ENCODE results near the gene FRA10AC1.

The FRA10AC1 gene

GRCh38 chr10:93671042-93671441 lies 31.4 kb downstream of the FRA10AC1 start:
- no peak overlapping the region for H3K27ac ChIP-seq
- H3K79me2 ChIP-seq (ENCODE audit: insufficient read depth, low read depth): no peaks in the 10 kb centered on the region
- no peaks in the 10 kb centered on the region for H4K20me1 ChIP-seq (ENCODE audit: insufficient read depth)
- H3K4me2 ChIP-seq: no peak overlapping the region
- H3K4me1 ChIP-seq (ENCODE audit: low read depth, poor library complexity, severe bottlenecking): no peaks in the 10 kb centered on the region
- no peaks in the 10 kb centered on the region for H3K36me3 ChIP-seq (ENCODE audit: insufficient read depth)
- H3K9ac ChIP-seq: no peak overlapping the region
- H3K27me3 ChIP-seq (ENCODE audit: insufficient read depth, low read depth): no peaks in the 10 kb centered on the region
- no peak overlapping the region for H3K4me3 ChIP-seq (IDR thresholded peaks at IDR 0.05; ENCODE audit: insufficient read depth, low read depth, low read length)
- no peak overlapping the region for H2AFZ ChIP-seq (ENCODE audit: low read depth)
- TF ChIP-seq, protein P1, sequence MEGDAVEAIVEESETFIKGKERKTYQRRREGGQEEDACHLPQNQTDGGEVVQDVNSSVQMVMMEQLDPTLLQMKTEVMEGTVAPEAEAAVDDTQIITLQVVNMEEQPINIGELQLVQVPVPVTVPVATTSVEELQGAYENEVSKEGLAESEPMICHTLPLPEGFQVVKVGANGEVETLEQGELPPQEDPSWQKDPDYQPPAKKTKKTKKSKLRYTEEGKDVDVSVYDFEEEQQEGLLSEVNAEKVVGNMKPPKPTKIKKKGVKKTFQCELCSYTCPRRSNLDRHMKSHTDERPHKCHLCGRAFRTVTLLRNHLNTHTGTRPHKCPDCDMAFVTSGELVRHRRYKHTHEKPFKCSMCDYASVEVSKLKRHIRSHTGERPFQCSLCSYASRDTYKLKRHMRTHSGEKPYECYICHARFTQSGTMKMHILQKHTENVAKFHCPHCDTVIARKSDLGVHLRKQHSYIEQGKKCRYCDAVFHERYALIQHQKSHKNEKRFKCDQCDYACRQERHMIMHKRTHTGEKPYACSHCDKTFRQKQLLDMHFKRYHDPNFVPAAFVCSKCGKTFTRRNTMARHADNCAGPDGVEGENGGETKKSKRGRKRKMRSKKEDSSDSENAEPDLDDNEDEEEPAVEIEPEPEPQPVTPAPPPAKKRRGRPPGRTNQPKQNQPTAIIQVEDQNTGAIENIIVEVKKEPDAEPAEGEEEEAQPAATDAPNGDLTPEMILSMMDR (conservative IDR thresholded peaks at IDR 0.05; ENCODE audit: low read depth, low read length): no peak

GRCh38 chr10:93670372-93670771 lies 32.0 kb downstream of the FRA10AC1 start:
- H2AFZ ChIP-seq (ENCODE audit: low read depth): no peak overlapping the region

GRCh38 chr10:93667795-93668194 lies 34.6 kb downstream of the FRA10AC1 start:
- H3K9ac ChIP-seq: no peak overlapping the region
- H3K36me3 ChIP-seq (ENCODE audit: insufficient read depth): no peaks in the 10 kb centered on the region
- no peaks in the 10 kb centered on the region for H3K79me2 ChIP-seq (ENCODE audit: insufficient read depth, low read depth)
- no peak overlapping the region for H2AFZ ChIP-seq (ENCODE audit: low read depth)
- H3K4me1 ChIP-seq (ENCODE audit: low read depth, poor library complexity, severe bottlenecking): no peaks in the 10 kb centered on the region
- no peaks in the 10 kb centered on the region for H3K27me3 ChIP-seq (ENCODE audit: insufficient read depth, low read depth)
- no peaks in the 10 kb centered on the region for H4K20me1 ChIP-seq (ENCODE audit: insufficient read depth)
- H3K4me2 ChIP-seq: no peak overlapping the region
- TF ChIP-seq, protein P1 (conservative IDR thresholded peaks at IDR 0.05; ENCODE audit: low read depth, low read length): no peak
- no peak overlapping the region for H3K4me3 ChIP-seq (IDR thresholded peaks at IDR 0.05; ENCODE audit: insufficient read depth, low read depth, low read length)
- no peak overlapping the region for H3K27ac ChIP-seq

More at GRCh38 chr10:93670372-93670771, 32.0 kb downstream of the FRA10AC1 start:
- no peaks in the 10 kb centered on the region for H4K20me1 ChIP-seq (ENCODE audit: insufficient read depth)
- H3K27me3 ChIP-seq (ENCODE audit: insufficient read depth, low read depth): no peaks in the 10 kb centered on the region
- H3K4me2 ChIP-seq: no peak overlapping the region
- no peaks in the 10 kb centered on the region for H3K4me1 ChIP-seq (ENCODE audit: low read depth, poor library complexity, severe bottlenecking)
- no peak overlapping the region for H3K9ac ChIP-seq
- TF ChIP-seq, protein P1 (conservative IDR thresholded peaks at IDR 0.05; ENCODE audit: low read depth, low read length): no peak
- H3K27ac ChIP-seq: no peak overlapping the region
- no peaks in the 10 kb centered on the region for H3K79me2 ChIP-seq (ENCODE audit: insufficient read depth, low read depth)
- H3K36me3 ChIP-seq (ENCODE audit: insufficient read depth): no peaks in the 10 kb centered on the region
- no peak overlapping the region for H3K4me3 ChIP-seq (IDR thresholded peaks at IDR 0.05; ENCODE audit: insufficient read depth, low read depth, low read length)

GRCh38 chr10:93666030-93666429 lies 36.4 kb downstream of the FRA10AC1 start:
- Histone ChIP-seq H2AFZ (ENCODE audit: low read depth) (no peak overlapping the region), H3K9ac (no peak overlapping the region), H3K36me3 (ENCODE audit: insufficient read depth) (no peaks in the 10 kb centered on the region), H3K27me3 (ENCODE audit: insufficient read depth, low read depth) (no peaks in the 10 kb centered on the region), H3K4me2 (no peak overlapping the region), H3K27ac (no peak overlapping the region), H4K20me1 (ENCODE audit: insufficient read depth) (no peaks in the 10 kb centered on the region), H3K79me2 (ENCODE audit: insufficient read depth, low read depth) (no peaks in the 10 kb centered on the region), H3K4me1 (ENCODE audit: low read depth, poor library complexity, severe bottlenecking) (no peaks in the 10 kb centered on the region), H3K4me3 (IDR thresholded peaks at IDR 0.05; ENCODE audit: insufficient read depth, low read depth, low read length) (no peak overlapping the region)
- TF ChIP-seq, protein P1 (conservative IDR thresholded peaks at IDR 0.05; ENCODE audit: low read depth, low read length): no peak
